CD14-positive monocyte (primary cell): ENCODE measurements around the gene ALDH5A1. TPM values are rescaled to one million over a fixed set of nuclear protein-coding genes. Genes with fewer than 3 reads are reported as not detected.

Experiments used
- DNase-seq, 3 donors: peaks; one replicate each; pipeline ENCODE4 v3.0.0-alpha.2; 2011 to 2022
- H2AFZ ChIP-seq: 2 replicates; pipeline ENCODE4 v1.6.0; 2012; ENCODE audit warnings: mild to moderate bottlenecking, low read depth, low read length, inconsistent platforms; ENCODE audit not compliant: insufficient read depth, poor library complexity, severe bottlenecking
- H3K27ac ChIP-seq, 2 donors: 1 replicate in 1 of 2; 2 replicates in 1 of 2; pipeline ENCODE4 v1.5.1; 2012 to 2013; ENCODE audit warnings: low read length in 2 of 2, control low read depth in 1 of 2, inconsistent platforms in 1 of 2, low read depth in 1 of 2, mild to moderate bottlenecking in 1 of 2
- H3K27me3 ChIP-seq, 2 donors: one replicate each; pipeline versions ENCODE4 v1.6.0 to v1.6.1; 2011 to 2013; ENCODE audit warnings: low read length in 2 of 2; ENCODE audit not compliant: control insufficient read depth in 2 of 2, insufficient read depth in 2 of 2
- H3K36me3 ChIP-seq, 2 donors: replicated peaks in 1 of 2; 1 replicate in 1 of 2; 2 replicates in 1 of 2; pipeline versions ENCODE4 v1.5.1 to v1.6.1; 2012 to 2013; ENCODE audit warnings: low read length in 2 of 2, control low read depth in 1 of 2, inconsistent platforms in 1 of 2, mild to moderate bottlenecking in 1 of 2; ENCODE audit not compliant: insufficient read depth in 2 of 2, control insufficient read depth in 1 of 2
- H3K4me1 ChIP-seq, 2 donors: 1 replicate in 1 of 2; 2 replicates in 1 of 2; pipeline versions ENCODE4 v1.5.1 to v1.6.1; 2012 to 2013; ENCODE audit warnings: low read length in 2 of 2, control low read depth in 1 of 2, inconsistent platforms in 1 of 2, mild to moderate bottlenecking in 1 of 2, moderate library complexity in 1 of 2; ENCODE audit not compliant: insufficient read depth in 2 of 2, control insufficient read depth in 1 of 2
- H3K4me2 ChIP-seq: replicated peaks from 2 replicates; pipeline ENCODE3; 2012; ENCODE audit warnings: low read length, moderate library complexity, mild to moderate bottlenecking; ENCODE audit not compliant: poor library complexity, severe bottlenecking; ENCODE audit errors: extremely low read depth
- H3K4me3 ChIP-seq, 3 experiments: fragments of 200-600 bp in 1 of 3; sonication (generic) in 1 of 3; replicated peaks in 1 of 3; 1 replicate in 2 of 3; 2 replicates in 1 of 3; pipeline ENCODE4 v1.5.1; 2011 to 2013; ENCODE audit warnings: low read length in 3 of 3, mild to moderate bottlenecking in 3 of 3, control low read depth in 2 of 3, low read depth in 2 of 3, inconsistent platforms in 1 of 3, moderate library complexity in 1 of 3
- H3K79me2 ChIP-seq: 2 replicates; pipeline ENCODE4 v1.6.0; 2012; ENCODE audit warnings: mild to moderate bottlenecking, control low read depth, inconsistent platforms, low read length, moderate library complexity; ENCODE audit not compliant: insufficient read depth
- H3K9ac ChIP-seq: 2 replicates; pipeline ENCODE4 v1.6.0; 2017; ENCODE audit warnings: low read length, mild to moderate bottlenecking; ENCODE audit not compliant: insufficient read depth, poor library complexity, severe bottlenecking
- H3K9me3 ChIP-seq, 2 donors: replicated peaks in 1 of 2; 1 replicate in 1 of 2; 2 replicates in 1 of 2; pipeline versions ENCODE4 v1.5.1 to v1.6.1; 2012 to 2013; ENCODE audit warnings: low read length in 2 of 2, control low read depth in 1 of 2; ENCODE audit not compliant: control insufficient read depth in 1 of 2, insufficient read depth in 1 of 2
- H4K20me1 ChIP-seq: 2 replicates; pipeline ENCODE4 v1.6.0; 2012; ENCODE audit warnings: mild to moderate bottlenecking, low read length, control low read depth, moderate library complexity; ENCODE audit not compliant: insufficient read depth
- H3K27ac Mint-ChIP-seq, 7 donors: one replicate each; pipeline ENCODE4 v1.8.0; 2020; ENCODE audit warnings: mild to moderate bottlenecking in 7 of 7, mixed read lengths in 7 of 7, moderate library complexity in 6 of 7, inconsistent platforms in 2 of 7
- H3K27me3 Mint-ChIP-seq, 3 donors: one replicate each; pipeline ENCODE4 v1.8.0; 2021 to 2022; ENCODE audit warnings: low read depth in 3 of 3, mild to moderate bottlenecking in 3 of 3, mixed read lengths in 3 of 3, moderate library complexity in 3 of 3, inconsistent platforms in 1 of 3
- H3K36me3 Mint-ChIP-seq, 2 donors: one replicate each; pipeline ENCODE4 v1.8.0; 2020; ENCODE audit warnings: mixed read lengths in 2 of 2, inconsistent platforms in 1 of 2, mild to moderate bottlenecking in 1 of 2
- H3K4me1 Mint-ChIP-seq: one replicate; pipeline ENCODE4 v1.8.0; 2020; ENCODE audit warnings: mild to moderate bottlenecking, mixed read lengths
- H3K4me3 Mint-ChIP-seq, 2 donors: one replicate each; pipeline ENCODE4 v1.8.0; 2020; ENCODE audit warnings: mild to moderate bottlenecking in 2 of 2, mixed read lengths in 2 of 2, moderate library complexity in 1 of 2
- H3K9me3 Mint-ChIP-seq, 7 donors: one replicate each; pipeline ENCODE4 v1.8.0; 2020 to 2022; ENCODE audit warnings: mixed read lengths in 7 of 7, mild to moderate bottlenecking in 6 of 7, moderate library complexity in 6 of 7, inconsistent platforms in 2 of 7
- WGBS: methylation state at CpG from one replicate; pipeline ENCODE4 v1.1.5; 2013; ENCODE audit warnings: missing lambda C conversion rate; ENCODE audit not compliant: insufficient coverage; 5-methylcytosine and 5-hydroxymethylcytosine counted together
- intact Hi-C, 2 donors: fragments of 100-400 bp; cut with micrococcal nuclease; formaldehyde crosslinking; loops; one replicate each; pipeline versions ENCODE4 v1.15.0 to v1.15.1; 2023
- polyA plus RNA-seq, 3 donors: library from polyadenylated mRNA; depleted of rRNA in 1 of 3; unstranded in 2 of 3; stranded (reverse) in 1 of 3; fragments of 300-500 nt in 2 of 3; fragments of >200 nt in 1 of 3; fragmentation: Illumina TruSeq in 2 of 3; gene quantifications; 1 replicate in 2 of 3; 2 replicates in 1 of 3; pipeline ENCODE4 v1.2.3, GENCODE V29; 2012 to 2021
- TF ChIP-seq, protein P1 (sequence below): fragments of 200-600 bp; IDR thresholded peaks from one replicate; pipeline ENCODE4 v1.8.0; 2022; ENCODE audit warnings: antibody characterized with exemption, mild to moderate bottlenecking

Gene ALDH5A1
- polyA plus RNA-seq, 3 donors: 0.04 to 0.33 (median 0.17) TPM

DNA sequence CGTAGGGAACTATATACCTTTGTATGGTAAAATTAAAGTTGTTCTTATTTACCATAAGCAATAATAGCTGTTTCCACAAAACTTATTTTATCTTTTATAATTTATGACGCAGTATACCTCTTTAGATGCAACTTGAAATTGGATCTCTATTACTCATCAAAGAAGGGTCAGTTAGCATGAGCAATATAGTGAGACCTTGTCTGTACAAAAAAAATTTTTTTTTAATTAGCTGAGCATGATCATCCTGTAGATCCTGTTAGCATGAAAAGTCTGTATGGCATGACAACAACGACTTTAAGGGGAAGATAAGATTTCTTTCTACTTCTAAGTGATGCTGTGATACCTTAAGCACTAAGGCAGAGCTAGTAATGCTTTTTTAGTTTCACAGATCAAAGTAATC is 5.9 kb downstream of the ALDH5A1 start:
- H3K4me1 Mint-ChIP-seq: peaks cover 1% of the 10 kb centered on the region
- peaks cover 0 to 4% of the 10 kb centered on the region in 2 donors for H3K9me3 ChIP-seq
- no CpG with 5 or more reads among the region's 3 CpGs for WGBS

DNA sequence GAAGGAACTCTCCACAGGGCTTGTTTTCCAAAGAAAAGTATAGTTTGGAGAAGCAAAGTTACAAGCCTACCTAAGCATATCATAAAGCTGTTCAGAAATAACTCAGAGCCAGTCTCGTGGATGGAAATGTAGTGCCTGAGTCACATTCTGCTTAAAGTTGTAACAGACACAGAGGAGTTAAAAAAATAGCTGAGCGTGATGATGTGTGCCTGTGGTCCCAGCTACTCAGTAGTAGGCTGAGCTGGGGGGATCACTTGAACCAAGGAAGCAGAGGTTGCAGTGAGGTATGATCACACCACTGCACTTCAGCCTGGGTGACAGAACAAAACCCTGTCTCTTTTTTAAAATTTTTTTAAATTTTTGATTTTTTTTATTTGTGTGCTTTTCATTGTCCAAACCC is 6.6 kb downstream of the ALDH5A1 start:
- no peak overlapping the region for H3K27ac ChIP-seq
- H3K4me1 Mint-ChIP-seq: no peaks in the 10 kb centered on the region
- H3K27ac Mint-ChIP-seq: no peak overlapping the region
- H2AFZ ChIP-seq: no peak overlapping the region
- no peak overlapping the region for H3K4me3 Mint-ChIP-seq
- no peak overlapping the region for H3K4me3 ChIP-seq
- H3K79me2 ChIP-seq: no peaks in the 10 kb centered on the region
- intact Hi-C loops: no loop called here
- no peak overlapping the region for H3K9ac ChIP-seq
- H3K9me3 ChIP-seq: peaks cover 0 to 4% of the 10 kb centered on the region in 2 donors
- no peak overlapping the region for H3K4me2 ChIP-seq
- peaks cover 0 to under 1% of the 10 kb centered on the region in 2 donors for H3K27me3 ChIP-seq
- DNase-seq: no peak
- TF ChIP-seq, protein P1, sequence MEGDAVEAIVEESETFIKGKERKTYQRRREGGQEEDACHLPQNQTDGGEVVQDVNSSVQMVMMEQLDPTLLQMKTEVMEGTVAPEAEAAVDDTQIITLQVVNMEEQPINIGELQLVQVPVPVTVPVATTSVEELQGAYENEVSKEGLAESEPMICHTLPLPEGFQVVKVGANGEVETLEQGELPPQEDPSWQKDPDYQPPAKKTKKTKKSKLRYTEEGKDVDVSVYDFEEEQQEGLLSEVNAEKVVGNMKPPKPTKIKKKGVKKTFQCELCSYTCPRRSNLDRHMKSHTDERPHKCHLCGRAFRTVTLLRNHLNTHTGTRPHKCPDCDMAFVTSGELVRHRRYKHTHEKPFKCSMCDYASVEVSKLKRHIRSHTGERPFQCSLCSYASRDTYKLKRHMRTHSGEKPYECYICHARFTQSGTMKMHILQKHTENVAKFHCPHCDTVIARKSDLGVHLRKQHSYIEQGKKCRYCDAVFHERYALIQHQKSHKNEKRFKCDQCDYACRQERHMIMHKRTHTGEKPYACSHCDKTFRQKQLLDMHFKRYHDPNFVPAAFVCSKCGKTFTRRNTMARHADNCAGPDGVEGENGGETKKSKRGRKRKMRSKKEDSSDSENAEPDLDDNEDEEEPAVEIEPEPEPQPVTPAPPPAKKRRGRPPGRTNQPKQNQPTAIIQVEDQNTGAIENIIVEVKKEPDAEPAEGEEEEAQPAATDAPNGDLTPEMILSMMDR: no peak
- H3K27me3 Mint-ChIP-seq: peaks cover 0 to 6% (median under 1%) of the 10 kb centered on the region in 3 donors
- no peaks in the 10 kb centered on the region for H3K36me3 Mint-ChIP-seq
- H3K36me3 ChIP-seq: no peaks in the 10 kb centered on the region
- H3K4me1 ChIP-seq: no peaks in the 10 kb centered on the region
- no peaks in the 10 kb centered on the region for H4K20me1 ChIP-seq
- 100% methylated on average over 1 of the region's 2 CpGs for WGBS
- peaks cover 2 to 9% (median 7%) of the 10 kb centered on the region in 7 donors for H3K9me3 Mint-ChIP-seq

More for the DNA sequence above, 5.9 kb downstream of the ALDH5A1 start:
- DNase-seq: no peak
- no peaks in the 10 kb centered on the region for H4K20me1 ChIP-seq
- H3K4me3 ChIP-seq: no peak overlapping the region
- intact Hi-C loops: no loop called here
- H3K4me2 ChIP-seq: no peak overlapping the region
- no peaks in the 10 kb centered on the region for H3K79me2 ChIP-seq
- H3K27ac ChIP-seq: no peak overlapping the region
- peaks cover 1 to 2% of the 10 kb centered on the region in 2 donors for H3K4me1 ChIP-seq
- peaks cover 2 to 9% (median 7%) of the 10 kb centered on the region in 7 donors for H3K9me3 Mint-ChIP-seq
- peaks cover 0 to 7% of the 10 kb centered on the region in 2 donors for H3K27me3 ChIP-seq
- TF ChIP-seq, protein P1: no peak
- no peak overlapping the region for H2AFZ ChIP-seq
- H3K9ac ChIP-seq: no peak overlapping the region
- H3K4me3 Mint-ChIP-seq: no peak overlapping the region
- H3K36me3 ChIP-seq: no peaks in the 10 kb centered on the region
- no peak overlapping the region for H3K27ac Mint-ChIP-seq
- peaks cover 2 to 11% (median 7%) of the 10 kb centered on the region in 3 donors for H3K27me3 Mint-ChIP-seq
- no peaks in the 10 kb centered on the region for H3K36me3 Mint-ChIP-seq
